GM13976 (cell line): ENCODE data around the gene BRSK2.

ENCODE experiments used
- DNase-seq: peaks from one replicate; pipeline ENCODE4 v3.0.0; 2012; ENCODE audit warnings: low spot score
- CTCF ChIP-seq: IDR thresholded peaks from 2 replicates; pipeline ENCODE4 v1.5.1; 2012; ENCODE audit warnings: borderline replicate concordance, mild to moderate bottlenecking; ENCODE audit not compliant: insufficient read depth; ENCODE audit errors: extremely low read depth, missing control alignments, control extremely low read depth
- in situ Hi-C: fragments of 300-500 bp; cut with MboI; formaldehyde crosslinking; loops from one replicate; pipeline ENCODE4 v1.12.0; 2022; ENCODE audit warnings: low sequenced_read_pairs, mixed read lengths, inconsistent platforms; ENCODE audit not compliant: unreplicated experiment

The BRSK2 gene

GRCh38 chr11:1387521-1387920 is 2.2 kb upstream of the BRSK2 start:
- no peak for TF ChIP-seq CTCF
- DNase-seq = no peak
- in situ Hi-C loops = no loop called here

- in situ Hi-C loops = no loop called here
Observed at GRCh38 chr11:1387961-1388762, 1.6 kb upstream of the BRSK2 start.

DNA sequence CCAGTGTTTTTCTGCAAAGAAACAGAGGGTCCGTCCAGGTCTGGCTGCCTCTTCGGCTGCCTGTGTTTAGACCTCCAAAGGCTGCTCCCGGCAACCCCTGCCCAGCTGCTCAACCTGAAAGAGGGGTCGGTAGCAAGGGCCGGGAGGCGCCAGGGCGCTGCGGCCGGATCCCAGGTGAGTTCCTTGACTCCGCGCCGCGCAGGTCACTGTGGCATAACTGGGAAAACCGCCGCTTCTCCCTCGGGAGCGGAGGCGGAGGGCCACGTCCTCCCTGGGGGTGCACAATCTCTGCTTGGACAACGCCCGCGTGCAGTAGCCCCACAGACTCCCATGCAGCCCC is 1.0 kb upstream of the BRSK2 start:
- no peak for TF ChIP-seq CTCF
- DNase-seq = no peak
- in situ Hi-C loops = no loop called here

More at GRCh38 chr11:1387961-1388762, 1.6 kb upstream of the BRSK2 start:
- TF ChIP-seq CTCF = no peak
- DNase-seq = no peak

GRCh38 chr11:1389103-1389931 is 417 bp upstream of the BRSK2 start:
- in situ Hi-C loops = no loop called here
- no peak for TF ChIP-seq CTCF

DNA sequence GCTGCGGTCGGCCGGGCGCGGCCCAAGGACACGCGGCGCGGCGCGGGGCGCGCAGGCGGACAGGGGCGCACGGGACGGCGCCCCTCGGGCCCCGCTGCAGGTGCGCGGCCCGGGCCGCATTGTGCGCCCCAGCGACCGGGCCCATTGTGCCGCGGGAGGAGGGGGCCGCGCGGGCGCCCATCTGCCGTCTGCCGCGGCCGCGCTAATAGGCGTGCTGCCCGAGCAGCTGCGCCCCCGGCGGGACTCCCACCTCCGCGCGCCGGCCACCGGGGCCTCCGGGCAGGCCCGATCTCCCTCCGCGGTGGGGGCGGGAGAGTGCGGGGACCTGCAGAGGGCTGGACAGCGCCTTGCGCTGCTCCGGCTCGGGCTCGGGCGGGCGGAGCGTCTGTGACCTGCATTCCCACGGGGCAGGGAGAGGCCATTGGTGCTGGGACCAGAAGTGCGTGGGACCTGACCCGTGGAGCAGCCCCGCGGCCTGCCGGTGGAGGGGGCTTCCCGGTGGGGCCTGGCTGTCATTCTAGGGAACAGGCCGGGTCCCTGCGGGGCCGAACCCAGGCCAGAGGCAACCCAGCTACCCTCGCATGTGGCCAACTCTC is 933 bp downstream of the BRSK2 start:
- DNase-seq = no peak
- no peak for TF ChIP-seq CTCF
- in situ Hi-C loops = no loop called here

More at GRCh38 chr11:1389103-1389931, 417 bp upstream of the BRSK2 start:
- peak; percentile 95 for DNase-seq
